Measurements from ENCODE around the gene AP2A1.

The AP2A1 gene

GRCh38 chr19:49839713-49840112, 72.9 kb downstream of the AP2A1 start:
- DNase-seq, result no peak

GRCh38 chr19:49840321-49840720, 73.5 kb downstream of the AP2A1 start:
- no peak for DNase-seq

GRCh38 chr19:49840736-49841249, 74.0 kb downstream of the AP2A1 start:
- no peak for DNase-seq

GRCh38 chr19:49843265-49843664, 76.5 kb downstream of the AP2A1 start:
- DNase-seq, result no peak

- peak; percentile 24 to 68 (median 52) for DNase-seq
Measured at GRCh38 chr19:49844138-49845095, 77.6 kb downstream of the AP2A1 start.

- DNase-seq, result no peak
Measured at GRCh38 chr19:49845414-49845813, 78.6 kb downstream of the AP2A1 start.

GRCh38 chr19:49846408-49846807, 79.6 kb downstream of the AP2A1 start:
- no peak for DNase-seq

GRCh38 chr19:49847731-49848696, 81.2 kb downstream of the AP2A1 start:
- peak; percentile 62 to 82 (median 74) for DNase-seq

- no peak for DNase-seq
Measured at GRCh38 chr19:49848938-49849337, 82.1 kb downstream of the AP2A1 start.

- DNase-seq, result no peak
Measured at GRCh38 chr19:49849433-49850220, 82.8 kb downstream of the AP2A1 start.

- DNase-seq, result no peak
Measured at GRCh38 chr19:49850221-49850486, 83.4 kb downstream of the AP2A1 start.

- peak; percentile 96 to 98 (median 97) for DNase-seq
Measured at GRCh38 chr19:49850487-49851342, 83.9 kb downstream of the AP2A1 start, which contains the start of gene PTOV1. PTOV1 (plus strand) TSS chr19:49851159.

GRCh38 chr19:49851456-49852259, 84.9 kb downstream of the AP2A1 start:
- peak in 2 of 4 experiments; percentile 31 to 42 for DNase-seq

- DNase-seq, result no peak
Measured at GRCh38 chr19:49852631-49853126, 85.9 kb downstream of the AP2A1 start.

GRCh38 chr19:49853852-49854377, 87.1 kb downstream of the AP2A1 start:
- no peak for DNase-seq

GRCh38 chr19:49854378-49855263, 87.8 kb downstream of the AP2A1 start:
- no peak for DNase-seq

GRCh38 chr19:49855277-49855675, 88.5 kb downstream of the AP2A1 start:
- no peak for DNase-seq

GRCh38 chr19:49855676-49856573, 89.1 kb downstream of the AP2A1 start:
- no peak for DNase-seq
